PFSK-1 (cell line): ENCODE measurements around the gene SRPK3.

ENCODE experiments used
- FOXP2 ChIP-seq: optimal IDR thresholded peaks from 2 replicates; pipeline ENCODE3; 2011; ENCODE audit warnings: borderline replicate concordance, control low read depth, inconsistent platforms; ENCODE audit not compliant: insufficient read depth; ENCODE audit errors: extremely low read length, extremely low read depth
- POLR2AphosphoS5 ChIP-seq: IDR thresholded peaks from 2 replicates; pipeline ENCODE4 v1.6.1; 2012; ENCODE audit warnings: low read depth, mild to moderate bottlenecking, control low read depth, low read length, moderate library complexity
- REST ChIP-seq, 2 experiments: IDR thresholded peaks; 2 replicates each; pipeline versions ENCODE4 v1.6.1 to v1.8.0; 2011 to 2012; ENCODE audit warnings: low read depth in 2 of 2, low read length in 2 of 2, control low read depth in 1 of 2, inconsistent platforms in 1 of 2, mild to moderate bottlenecking in 1 of 2, moderate library complexity in 1 of 2; ENCODE audit not compliant: insufficient read depth in 1 of 2
- SIN3A ChIP-seq: IDR thresholded peaks from 2 replicates; pipeline ENCODE4 v1.6.1; 2012; ENCODE audit warnings: mild to moderate bottlenecking, low read length, moderate library complexity, borderline replicate concordance; ENCODE audit not compliant: insufficient read depth
- TAF1 ChIP-seq: IDR thresholded peaks from 2 replicates; pipeline ENCODE4 v1.6.1; 2012; ENCODE audit warnings: low read length, control low read depth, borderline replicate concordance; ENCODE audit not compliant: insufficient read depth

GRCh38 chrX:153794018-153794896 lies 13.4 kb downstream of the SRPK3 start, which contains the start of the genes IDH3G and SSR4:
- TF ChIP-seq TAF1 (0 out of 2 replicates have a peak, but pooled peaks have one; percentile 13), FOXP2 (no peak), POLR2AphosphoS5 (peak; percentile 77), REST (IDR thresholded peaks at IDR 0.05; ENCODE audit: insufficient read depth in 1 of 2, low read depth in 2 of 2, low read length in 2 of 2) (no peak), SIN3A (no peak)
